ENCODE results near the gene ITGB4.
"Not testable (repeated sequence)": the region's sequence is repeated elsewhere in the genome, so short reads cannot be mapped to it uniquely, and the experiment has no call there.

Gene ITGB4

DNA sequence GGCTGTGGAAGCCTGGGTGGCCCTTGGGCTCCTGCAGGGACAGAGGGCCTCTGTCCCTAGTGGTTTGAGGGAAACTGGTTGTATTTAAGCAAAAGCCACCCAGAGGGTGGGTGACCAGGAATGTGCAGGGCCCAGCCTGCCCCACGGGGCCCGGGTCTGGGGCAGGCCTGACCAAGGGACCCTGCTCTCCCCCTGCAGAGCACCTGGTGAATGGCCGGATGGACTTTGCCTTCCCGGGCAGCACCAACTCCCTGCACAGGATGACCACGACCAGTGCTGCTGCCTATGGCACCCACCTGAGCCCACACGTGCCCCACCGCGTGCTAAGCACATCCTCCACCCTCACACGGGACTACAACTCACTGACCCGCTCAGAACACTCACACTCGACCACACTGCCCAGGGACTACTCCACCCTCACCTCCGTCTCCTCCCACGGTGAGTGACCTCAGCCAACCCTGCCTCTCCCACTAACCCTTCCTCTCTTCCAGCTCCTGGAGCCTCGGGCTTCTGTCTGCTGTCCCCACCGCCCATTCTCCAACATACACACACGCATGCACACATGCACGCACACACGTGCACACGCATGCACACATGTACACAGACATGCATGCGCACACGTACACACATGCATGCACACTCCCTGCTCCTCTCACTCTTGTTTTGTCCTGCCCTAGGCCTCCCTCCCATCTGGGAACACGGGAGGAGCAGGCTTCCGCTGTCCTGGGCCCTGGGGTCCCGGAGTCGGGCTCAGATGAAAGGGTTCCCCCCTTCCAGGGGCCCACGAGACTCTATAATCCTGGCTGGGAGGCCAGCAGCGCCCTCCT lies 33.3 kb downstream of the ITGB4 start:
- DNase-seq = no peak

DNA sequence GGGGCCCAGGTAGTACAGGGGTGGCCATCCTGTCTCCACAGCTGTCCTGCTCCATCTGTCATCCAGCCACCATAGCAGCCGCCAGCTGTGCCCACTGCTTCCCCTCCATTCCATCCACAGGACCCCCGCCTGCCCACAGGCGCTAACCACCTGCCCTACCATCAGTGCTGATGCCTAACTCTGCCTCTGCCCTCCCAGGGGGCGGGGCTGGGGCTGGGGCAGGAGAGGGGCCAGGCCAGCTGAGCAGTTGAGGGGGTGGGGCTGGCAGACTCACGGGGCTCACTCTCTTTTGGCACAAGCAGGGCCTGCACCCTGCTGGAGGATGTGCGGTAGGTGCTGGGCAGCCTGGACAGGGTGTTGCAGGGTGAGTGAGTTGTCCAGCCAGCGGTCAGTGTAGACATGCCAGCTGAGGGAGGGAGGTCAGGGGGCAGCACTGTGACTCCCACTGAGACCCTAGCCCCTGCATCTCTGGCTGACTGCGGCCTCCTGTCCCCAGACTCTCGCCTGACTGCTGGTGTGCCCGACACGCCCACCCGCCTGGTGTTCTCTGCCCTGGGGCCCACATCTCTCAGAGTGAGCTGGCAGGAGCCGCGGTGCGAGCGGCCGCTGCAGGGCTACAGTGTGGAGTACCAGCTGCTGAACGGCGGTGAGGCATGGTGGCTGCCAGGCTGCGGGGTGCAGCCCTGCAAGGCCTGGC lies 34.1 kb downstream of the ITGB4 start:
- DNase-seq = peak in 1 of 2 experiments; percentile 39

DNA sequence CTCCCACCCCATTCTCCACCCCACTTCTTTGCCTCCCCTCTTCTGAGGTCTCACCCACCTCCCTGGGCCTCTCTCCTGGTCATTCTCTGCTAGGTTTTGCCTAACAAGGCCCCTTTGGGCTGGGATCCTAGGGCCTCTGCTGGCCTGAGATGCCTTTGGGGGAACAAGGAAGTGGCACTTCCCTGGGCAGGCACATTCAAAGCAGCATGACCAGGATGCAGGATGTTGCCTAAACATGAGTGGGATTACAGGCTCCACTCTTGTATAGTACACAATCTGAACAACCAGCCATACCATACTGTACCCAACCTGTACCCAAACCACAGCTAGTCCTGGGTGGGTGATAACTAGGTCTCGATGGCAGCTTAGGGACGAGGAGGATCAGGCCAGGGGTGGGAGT lies 34.7 kb downstream of the ITGB4 start:
- DNase-seq = no peak

DNA sequence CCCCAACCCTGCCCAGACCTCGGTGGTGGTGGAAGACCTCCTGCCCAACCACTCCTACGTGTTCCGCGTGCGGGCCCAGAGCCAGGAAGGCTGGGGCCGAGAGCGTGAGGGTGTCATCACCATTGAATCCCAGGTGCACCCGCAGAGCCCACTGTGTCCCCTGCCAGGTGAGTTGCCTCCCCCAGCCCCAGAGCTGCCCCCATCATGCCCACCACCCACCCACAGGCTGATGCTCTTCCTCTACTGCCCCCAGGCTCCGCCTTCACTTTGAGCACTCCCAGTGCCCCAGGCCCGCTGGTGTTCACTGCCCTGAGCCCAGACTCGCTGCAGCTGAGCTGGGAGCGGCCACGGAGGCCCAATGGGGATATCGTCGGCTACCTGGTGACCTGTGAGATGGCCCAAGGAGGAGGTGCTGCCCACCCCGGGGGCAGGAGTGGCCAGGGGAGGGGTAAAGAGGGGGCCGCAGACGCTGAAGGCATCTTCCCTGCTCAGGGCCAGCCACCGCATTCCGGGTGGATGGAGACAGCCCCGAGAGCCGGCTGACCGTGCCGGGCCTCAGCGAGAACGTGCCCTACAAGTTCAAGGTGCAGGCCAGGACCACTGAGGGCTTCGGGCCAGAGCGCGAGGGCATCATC lies 35.3 kb downstream of the ITGB4 start:
- DNase-seq = no peak

DNA sequence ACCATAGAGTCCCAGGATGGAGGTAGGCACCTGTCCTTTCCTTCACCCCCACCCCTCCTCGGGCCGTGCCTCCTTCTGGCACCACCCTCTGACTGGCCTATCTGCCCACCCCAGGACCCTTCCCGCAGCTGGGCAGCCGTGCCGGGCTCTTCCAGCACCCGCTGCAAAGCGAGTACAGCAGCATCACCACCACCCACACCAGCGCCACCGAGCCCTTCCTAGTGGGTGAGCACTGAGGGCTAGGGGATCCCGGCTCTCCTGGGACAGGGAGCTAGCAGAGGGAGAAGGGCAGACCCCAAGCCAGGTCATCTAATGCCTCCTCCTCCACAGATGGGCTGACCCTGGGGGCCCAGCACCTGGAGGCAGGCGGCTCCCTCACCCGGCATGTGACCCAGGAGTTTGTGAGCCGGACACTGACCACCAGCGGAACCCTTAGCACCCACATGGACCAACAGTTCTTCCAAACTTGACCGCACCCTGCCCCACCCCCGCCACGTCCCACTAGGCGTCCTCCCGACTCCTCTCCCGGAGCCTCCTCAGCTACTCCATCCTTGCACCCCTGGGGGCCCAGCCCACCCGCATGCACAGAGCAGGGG lies 35.9 kb downstream of the ITGB4 start:
- no peak for DNase-seq

DNA sequence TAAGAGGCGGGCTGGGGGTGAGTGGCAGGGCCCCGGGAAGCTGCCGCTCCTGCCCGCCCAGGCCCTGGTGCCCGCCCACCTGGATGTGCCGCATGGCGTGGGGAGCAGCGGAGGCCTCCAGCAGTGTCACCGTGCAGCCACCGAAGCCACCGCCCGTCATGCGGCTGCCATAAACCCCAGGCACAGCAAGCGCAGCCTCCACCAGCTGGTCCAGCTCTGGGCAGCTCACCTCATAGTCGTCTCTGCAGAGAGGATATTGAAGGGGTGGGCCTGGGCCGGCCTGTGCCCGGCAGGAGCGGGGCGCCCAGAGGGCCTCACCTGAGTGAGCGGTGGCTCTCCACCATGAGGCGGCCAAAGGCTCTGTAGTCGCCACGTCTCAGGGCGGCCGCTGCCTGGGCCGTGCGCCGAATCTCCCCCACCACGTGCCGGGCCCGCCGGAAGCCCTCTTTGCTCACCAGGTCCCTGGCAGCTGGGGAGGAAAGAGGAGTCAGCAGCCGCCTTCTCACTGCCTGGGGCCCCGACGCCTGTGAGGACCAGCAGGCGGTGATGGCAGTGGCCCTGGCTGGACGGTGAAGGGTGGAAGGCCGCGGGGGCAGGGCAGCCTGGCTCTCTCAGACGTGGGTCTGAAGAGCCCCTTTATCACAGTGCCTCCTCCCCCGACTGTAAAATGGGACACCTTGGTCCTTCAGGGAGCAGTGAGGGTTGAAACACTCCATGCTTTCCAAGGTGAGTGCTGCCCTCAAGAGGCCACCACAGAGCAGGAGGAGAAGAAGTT lies 37.1 kb downstream of the ITGB4 start:
- DNase-seq = no peak

DNA sequence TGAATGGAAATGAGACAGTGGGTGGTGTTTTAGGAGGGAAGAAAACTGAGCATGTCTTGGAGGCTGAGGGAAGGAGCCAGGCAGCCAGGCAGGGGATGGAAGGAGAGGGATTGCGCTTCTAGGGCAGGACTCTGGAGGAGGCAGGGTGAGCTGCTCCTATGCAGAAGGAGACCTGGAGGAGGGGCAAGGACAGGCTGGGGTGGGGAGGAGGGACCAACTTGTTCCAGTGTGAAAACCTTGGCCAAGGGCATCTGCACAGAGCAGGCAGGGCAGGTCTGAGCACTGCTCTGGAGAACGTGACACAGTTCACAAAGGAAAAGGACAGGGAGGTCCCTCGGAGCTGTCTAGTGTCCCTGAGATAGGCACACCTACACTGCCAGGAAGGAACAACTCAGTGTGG lies 38.2 kb downstream of the ITGB4 start:
- DNase-seq = no peak

DNA sequence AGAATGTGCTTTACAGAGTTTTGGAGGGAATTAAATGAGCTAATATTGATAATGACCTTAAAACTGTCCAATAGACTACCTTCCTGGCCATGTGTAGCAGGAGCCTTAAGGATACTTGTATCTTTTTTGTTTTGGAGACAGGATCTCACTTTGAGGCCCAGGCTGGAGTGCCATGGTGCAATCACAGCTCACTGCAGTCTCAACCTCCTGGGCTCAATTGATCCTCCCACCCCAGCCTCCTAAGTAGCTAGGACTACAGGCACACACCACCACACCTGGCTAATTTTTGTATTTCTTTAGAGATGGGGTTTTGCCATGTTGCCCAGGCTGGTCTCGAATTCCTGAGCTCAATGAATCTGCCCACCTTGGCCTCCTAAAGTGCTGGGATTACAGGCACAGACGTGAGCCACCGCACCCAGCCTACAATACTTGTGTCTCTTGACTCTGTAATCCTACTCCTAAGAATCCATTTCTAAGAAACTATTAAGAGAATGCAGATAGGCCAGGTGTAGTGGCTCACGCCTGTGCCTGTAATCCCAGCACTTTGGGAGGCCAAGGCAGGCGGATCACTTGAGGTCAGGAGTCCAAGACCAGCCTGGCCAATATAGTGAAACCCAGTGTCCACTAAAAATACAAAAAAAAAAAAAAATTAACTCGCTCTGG lies 38.9 kb downstream of the ITGB4 start:
- not testable (repeated sequence) for DNase-seq

DNA sequence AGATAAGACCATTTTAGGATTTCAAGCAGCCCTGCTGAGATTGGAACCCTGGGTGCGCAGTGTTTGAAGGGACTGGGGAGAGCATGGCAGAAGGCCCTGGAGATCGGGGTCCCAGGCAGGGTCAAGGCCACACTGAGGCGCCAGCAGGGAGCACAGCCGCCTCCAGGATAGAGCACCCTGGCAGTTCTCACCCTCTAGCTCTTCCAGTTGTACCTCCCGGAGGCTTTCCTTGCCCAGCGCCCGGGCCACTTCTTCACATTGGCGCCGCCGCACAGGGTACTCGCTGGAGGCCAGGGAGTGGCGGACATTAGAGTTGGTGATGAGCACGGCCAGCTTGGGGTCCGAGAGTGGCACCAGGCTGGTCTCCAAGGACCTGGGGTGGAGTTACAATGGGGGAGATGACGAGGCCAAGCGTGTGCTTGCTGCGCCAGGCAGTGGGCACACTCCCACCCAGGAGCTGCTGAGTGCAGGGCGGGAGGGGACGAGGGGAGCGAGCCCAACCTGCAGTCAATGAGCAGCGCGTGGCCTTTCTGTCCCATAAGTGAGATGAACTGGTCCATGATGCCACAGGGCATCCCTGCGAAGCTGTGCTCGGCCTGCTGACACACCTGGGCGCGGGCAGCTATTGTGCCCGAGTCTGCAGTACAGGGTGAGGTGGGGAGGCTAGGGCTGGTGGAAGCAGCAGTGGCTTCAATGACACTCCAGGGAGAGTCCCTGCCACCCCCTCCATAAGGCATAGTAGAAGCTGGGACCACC lies 41.4 kb downstream of the ITGB4 start:
- no peak for DNase-seq

DNA sequence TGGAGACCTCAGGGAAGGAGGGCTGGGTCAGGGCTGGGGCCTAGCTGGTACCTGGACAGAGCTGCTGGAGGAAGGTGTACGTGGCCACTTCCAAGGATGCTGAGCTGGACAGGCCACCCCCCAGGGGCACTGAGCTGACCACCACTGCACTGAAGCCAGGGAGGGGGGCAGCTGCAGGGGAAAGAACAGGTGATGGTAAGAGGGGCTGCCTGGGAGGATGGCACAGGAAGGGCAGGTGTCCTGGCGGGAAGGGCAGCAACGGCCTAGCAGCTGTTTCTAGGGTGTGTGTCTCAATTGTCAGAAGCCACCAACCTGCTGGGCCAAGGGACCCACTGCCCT lies 42.0 kb downstream of the ITGB4 start:
- no peak for DNase-seq

DNA sequence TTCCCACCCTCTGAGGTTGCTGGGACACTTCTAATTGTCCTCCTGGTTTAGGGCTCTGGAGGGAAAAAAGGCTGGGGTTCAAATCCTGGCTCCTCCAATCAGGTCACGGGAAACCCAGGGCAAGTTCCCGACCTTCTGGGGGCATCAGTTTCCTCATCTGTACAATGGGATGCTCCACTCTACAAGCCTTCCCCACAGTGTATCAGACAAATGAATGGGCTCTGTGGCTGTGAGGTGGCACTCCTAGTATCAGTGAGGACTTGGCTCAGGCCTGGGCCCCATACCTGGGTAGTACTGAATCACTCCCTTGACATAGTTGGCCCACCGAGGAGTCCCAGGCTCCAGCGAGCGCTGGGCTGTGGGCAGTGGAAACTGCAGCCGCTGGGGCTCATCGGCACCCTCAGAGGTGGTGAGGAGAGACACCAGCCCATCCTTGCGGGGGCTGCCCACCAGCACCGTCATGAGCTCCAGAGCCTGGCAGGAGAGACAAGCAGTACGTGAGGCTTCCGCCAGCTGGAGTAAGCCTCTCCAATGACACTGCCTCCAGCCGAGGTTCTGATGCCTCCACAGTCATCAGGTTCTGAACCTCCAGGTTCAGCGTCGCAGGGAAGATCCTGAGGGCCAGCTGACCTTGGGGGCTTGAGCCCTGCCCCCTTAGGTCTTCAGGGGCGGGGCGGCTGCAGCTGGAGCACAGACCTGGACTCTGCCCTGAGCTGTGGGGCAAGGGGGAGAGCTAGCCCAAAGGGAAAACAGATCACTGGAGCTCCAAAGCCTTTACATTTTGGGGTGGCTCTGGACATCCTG lies 42.6 kb downstream of the ITGB4 start:
- peak in 1 of 2 experiments; percentile 37 for DNase-seq

DNA sequence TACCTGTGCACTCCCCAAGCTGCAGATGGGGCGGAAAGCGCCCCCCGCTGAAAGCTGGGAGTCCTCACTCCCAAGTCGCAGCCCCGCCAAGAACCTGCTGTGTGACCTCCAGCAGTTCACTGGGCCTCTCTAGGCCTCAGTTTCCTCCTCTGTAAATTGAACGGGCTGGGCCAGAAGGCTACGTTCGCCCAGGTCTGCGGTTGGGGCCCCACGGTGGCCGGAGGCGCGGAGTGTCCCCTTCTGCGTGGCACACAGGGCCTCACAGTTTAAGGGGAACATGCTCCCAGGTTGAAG lies 43.1 kb downstream of the ITGB4 start:
- no peak for DNase-seq

DNA sequence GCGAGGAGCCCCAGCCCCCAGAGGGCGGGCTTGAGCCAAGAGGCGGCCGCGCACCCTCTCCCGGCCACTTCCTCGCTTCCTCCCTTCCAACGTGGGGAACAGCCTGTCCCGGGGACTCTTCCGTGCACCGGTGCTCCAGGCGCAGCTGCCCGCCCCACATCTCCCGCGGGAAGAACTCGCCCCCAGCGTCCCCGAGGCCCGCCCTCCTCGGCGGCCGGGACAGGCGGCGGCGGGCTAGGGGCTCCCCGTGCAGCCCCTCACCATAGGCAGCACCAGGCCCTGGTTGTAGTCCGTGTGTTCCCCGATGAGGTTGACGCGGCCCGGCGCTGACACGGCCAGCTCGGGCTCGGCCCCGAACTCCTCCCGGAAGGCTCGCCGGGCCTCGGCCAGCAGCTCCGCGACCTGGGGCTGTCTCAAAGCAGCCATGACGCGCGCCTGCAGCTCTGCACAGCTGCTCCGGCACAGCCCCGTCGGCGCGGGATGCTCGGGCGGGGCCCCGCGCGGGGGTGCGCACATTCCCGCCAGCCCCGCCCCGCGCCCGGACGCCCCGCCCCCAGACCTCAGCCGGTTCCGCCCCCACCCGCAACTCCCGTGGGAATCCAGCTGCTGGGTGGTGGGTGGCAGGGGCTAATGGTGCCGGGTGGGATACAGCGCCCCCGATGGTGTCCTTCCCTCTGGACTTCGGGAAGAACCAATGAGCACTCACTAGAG lies 43.6 kb downstream of the ITGB4 start, which contains the start of gene GALK1:
Gene GALK1, minus strand, starts transcription at position 482 of the 711 bp plus-strand sequence. Its CDS starts 56 bp downstream, at position 426.
- peak; percentile 49 to 73 for DNase-seq

DNA sequence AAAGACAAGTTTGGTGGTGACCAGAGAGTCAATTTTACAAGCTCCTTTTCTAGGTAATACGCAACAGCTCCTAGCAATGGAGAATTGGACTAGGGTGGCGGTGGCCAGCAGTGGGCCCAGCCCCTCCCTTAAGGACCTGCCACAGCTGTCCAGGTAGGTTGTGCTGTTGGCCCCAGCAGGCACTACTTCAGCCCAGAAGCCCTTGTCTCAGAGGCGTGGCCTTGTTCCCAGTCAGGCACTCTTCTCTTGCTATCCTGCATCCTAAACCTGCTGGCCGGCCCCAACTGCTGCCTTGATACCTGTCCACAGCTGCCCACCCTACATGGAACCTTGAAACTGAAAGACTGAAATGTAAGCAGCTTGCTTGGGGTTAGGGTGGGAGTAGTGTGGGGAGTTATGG lies 44.7 kb downstream of the ITGB4 start:
- DNase-seq = no peak

DNA sequence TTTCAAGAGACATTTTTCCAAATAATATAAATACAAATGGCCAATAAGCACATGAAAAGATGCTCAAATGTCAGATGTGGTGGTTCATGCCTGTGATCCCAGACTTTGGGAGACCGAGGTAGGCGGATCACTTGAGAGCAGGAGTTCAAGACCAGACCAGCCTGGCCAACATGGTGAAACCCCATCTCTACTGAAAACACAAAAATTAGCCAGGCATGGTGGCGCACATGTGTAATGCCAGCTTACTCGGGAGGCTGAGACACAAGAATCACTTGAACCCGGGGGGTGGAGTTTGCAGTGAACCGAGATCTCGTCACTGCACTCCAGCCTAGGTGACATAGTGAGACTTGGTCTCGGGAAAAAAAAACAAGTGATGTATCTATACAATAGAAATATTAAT lies 46.6 kb downstream of the ITGB4 start:
- DNase-seq = no peak

DNA sequence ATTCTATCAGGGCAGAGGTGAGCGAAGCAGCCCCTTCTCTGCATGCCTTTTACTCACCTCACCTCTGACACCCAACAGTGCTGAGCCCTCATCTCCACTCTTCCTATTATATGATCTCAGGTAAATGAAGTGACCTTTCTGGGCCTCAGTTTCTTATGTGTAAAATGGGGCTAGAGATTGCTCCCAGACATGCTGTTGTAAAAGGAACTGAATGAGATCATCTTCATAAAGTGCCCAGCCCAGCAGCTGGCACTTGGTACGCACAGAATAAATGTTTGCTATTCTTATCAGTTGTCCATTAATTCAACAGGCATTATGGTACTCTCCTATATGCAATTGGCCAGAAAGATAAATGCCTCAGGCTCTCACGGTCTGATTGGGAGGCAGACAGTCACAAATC lies 48.3 kb downstream of the ITGB4 start:
- no peak for DNase-seq

DNA sequence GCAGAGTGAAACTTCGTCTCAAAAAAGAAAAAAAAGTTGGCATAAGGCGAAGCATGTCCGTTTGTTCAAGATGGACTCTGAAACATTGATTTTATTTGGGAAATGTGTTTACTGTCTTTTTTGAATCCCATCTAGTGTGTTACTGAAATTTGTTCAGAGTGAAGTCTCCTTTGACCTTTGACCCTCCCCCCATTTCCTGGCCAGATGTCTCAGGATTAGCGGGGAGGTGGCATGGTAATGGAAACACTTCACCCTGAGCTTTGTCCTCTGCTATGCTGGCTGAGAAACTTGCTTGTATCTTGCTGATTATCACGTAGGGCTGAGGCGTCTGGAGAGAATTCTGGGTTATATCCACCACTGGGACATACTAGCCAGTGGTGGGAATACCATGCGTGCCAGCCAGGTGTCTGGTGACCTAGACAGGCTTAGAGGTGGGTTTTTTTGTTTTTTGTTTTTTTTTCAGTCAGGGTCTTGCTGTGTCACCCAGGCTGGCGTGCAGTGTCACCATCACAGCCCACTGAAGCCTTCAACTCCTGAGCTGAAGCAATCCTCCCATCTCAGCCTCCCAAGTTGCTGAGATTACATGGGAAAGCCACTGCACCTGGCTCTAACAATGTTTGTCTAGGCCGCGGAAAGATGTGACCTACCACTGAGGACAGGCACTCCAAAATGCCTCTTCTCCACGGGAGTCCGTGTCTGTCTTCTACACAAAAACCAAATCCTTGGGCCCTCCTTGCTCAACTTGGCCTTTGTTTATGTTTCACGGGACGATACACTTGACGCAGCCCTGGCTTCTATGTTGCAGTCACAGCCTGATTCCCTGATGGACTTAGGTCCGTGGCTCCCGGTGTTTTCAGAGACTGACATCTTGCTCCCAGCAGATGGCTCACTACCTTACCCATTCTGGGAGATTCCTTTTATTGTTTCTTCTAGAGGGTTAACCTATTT lies 50.3 kb downstream of the ITGB4 start:
- DNase-seq = peak in 1 of 2 experiments; percentile 31

DNA sequence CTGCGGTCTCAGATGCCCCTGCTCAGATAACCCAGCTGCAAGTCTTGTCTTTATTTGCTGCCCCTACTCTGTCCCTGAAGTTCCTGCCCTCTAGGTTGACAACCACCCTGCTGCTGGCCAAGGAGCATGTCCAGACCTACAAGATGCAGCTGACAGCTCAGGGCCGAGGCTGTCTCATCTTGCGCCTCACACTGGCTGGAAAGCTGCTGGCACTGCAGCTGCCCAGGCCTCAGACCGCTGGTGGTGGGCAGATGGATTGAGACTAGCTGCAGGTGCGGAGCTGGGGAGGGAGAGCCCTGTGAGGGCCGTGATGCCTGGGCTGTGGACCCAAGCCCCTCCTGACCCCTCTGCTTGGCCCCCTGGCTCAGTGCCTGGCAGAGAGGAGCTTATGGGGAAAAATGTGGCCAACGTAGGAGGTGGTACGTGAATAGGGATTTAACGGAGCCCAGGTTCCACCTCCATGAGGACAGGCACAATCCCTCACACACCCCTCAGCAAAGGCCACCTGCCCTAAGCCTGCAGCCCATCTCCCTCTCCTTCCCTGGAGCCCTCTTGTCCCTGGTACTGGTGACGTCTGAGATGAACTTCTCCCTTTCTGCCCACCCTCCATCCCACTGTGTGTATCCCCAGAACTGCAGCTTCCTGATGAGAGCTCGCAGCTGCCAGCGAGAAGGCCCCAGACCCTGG lies 52.0 kb downstream of the ITGB4 start:
- peak; percentile 33 to 58 for DNase-seq
